Effector memory CD8-positive, alpha-beta T cell (primary cell): Measurements from ENCODE around the gene RNF207.
"Not testable (repeated sequence)": the region's sequence is repeated elsewhere in the genome, so short reads cannot be mapped to it uniquely, and the experiment has no call there.

Experiments used
- ATAC-seq: fragments of 150-1000 bp; cut with Tn5 transposase; replicated peaks from 2 replicates; pipeline ENCODE4 v1.10.0; 2021; ENCODE audit warnings: mild to moderate bottlenecking, moderate library complexity
- DNase-seq, 3 experiments: peaks; one replicate each; pipeline ENCODE4 v3.0.0; 2021
- H3K27ac Mint-ChIP-seq, 2 donors: one replicate each; pipeline ENCODE4 v1.8.0; 2022; ENCODE audit warnings: mild to moderate bottlenecking in 2 of 2, mixed read lengths in 2 of 2, moderate library complexity in 2 of 2
- H3K27me3 Mint-ChIP-seq, 2 donors: one replicate each; pipeline ENCODE4 v1.8.0; 2022; ENCODE audit warnings: mixed read lengths in 2 of 2
- H3K36me3 Mint-ChIP-seq: one replicate; pipeline ENCODE4 v1.8.0; 2022; ENCODE audit warnings: mild to moderate bottlenecking, moderate library complexity, mixed read lengths; ENCODE audit not compliant: insufficient read depth
- H3K4me1 Mint-ChIP-seq, 2 donors: one replicate each; pipeline ENCODE4 v1.8.0; 2022; ENCODE audit warnings: low read depth in 2 of 2, mixed read lengths in 2 of 2
- H3K4me3 Mint-ChIP-seq, 2 donors: one replicate each; pipeline ENCODE4 v1.8.0; 2022; ENCODE audit warnings: mild to moderate bottlenecking in 2 of 2, mixed read lengths in 2 of 2, moderate library complexity in 2 of 2
- H3K9me3 Mint-ChIP-seq, 2 donors: one replicate each; pipeline ENCODE4 v1.8.0; 2022; ENCODE audit warnings: mixed read lengths in 2 of 2

The RNF207 gene

GRCh38 chr1:6212193-6212959 is 6.5 kb downstream of the RNF207 start:
- H3K9me3 Mint-ChIP-seq: no peaks in the 10 kb centered on the region
- H3K4me3 Mint-ChIP-seq: peak overlapping the region in 1 of 2 donors; percentile 9
- ATAC-seq (no peak), DNase-seq (no peak)
- H3K4me1 Mint-ChIP-seq: peaks cover 0 to 3% of the 10 kb centered on the region in 2 donors
- H3K27ac Mint-ChIP-seq: no peak overlapping the region
- no peaks in the 10 kb centered on the region for H3K27me3 Mint-ChIP-seq
- peaks cover 3% of the 10 kb centered on the region for H3K36me3 Mint-ChIP-seq

- Mint-ChIP-seq H3K36me3 (peaks cover 11% of the 10 kb centered on the region), H3K9me3 (no peaks in the 10 kb centered on the region), H3K27me3 (no peaks in the 10 kb centered on the region), H3K27ac (no peak overlapping the region), H3K4me3 (no peak overlapping the region), H3K4me1 (no peaks in the 10 kb centered on the region)
- no peak for DNase-seq
- ATAC-seq: no peak
These were observed 12.7 kb downstream of the RNF207 start for GRCh38 chr1:6218375-6219164.

GRCh38 chr1:6219641-6220040 is 13.7 kb downstream of the RNF207 start:
- not testable (repeated sequence) for H3K9me3 Mint-ChIP-seq, H3K4me1 Mint-ChIP-seq, H3K27ac Mint-ChIP-seq, H3K4me3 Mint-ChIP-seq, ATAC-seq, DNase-seq, H3K27me3 Mint-ChIP-seq
- peaks cover 18% of the 10 kb centered on the region for H3K36me3 Mint-ChIP-seq

- ATAC-seq: no peak
- peaks cover 18% of the 10 kb centered on the region for H3K36me3 Mint-ChIP-seq
- no peaks in the 10 kb centered on the region for H3K9me3 Mint-ChIP-seq
- H3K4me1 Mint-ChIP-seq: no peaks in the 10 kb centered on the region
- no peak overlapping the region for H3K4me3 Mint-ChIP-seq
- H3K27ac Mint-ChIP-seq: no peak overlapping the region
- DNase-seq: no peak
- H3K27me3 Mint-ChIP-seq: no peaks in the 10 kb centered on the region
These were observed 14.3 kb downstream of the RNF207 start for GRCh38 chr1:6220236-6220635.

- no peak for ATAC-seq
- Mint-ChIP-seq H3K27me3 (no peaks in the 10 kb centered on the region), H3K4me1 (peaks cover 0 to 4% of the 10 kb centered on the region in 2 donors), H3K27ac (no peak overlapping the region), H3K9me3 (no peaks in the 10 kb centered on the region), H3K36me3 (peaks cover 27% of the 10 kb centered on the region), H3K4me3 (no peak overlapping the region)
- no peak for DNase-seq
These were observed 15.4 kb downstream of the RNF207 start for GRCh38 chr1:6221210-6221784.

GRCh38 chr1:6222636-6223035 is 16.7 kb downstream of the RNF207 start:
- no peak overlapping the region for H3K4me3 Mint-ChIP-seq
- DNase-seq (no peak), ATAC-seq (no peak)
- peaks cover 0 to 6% of the 10 kb centered on the region in 2 donors for H3K4me1 Mint-ChIP-seq
- H3K27me3 Mint-ChIP-seq: no peaks in the 10 kb centered on the region
- no peak overlapping the region for H3K27ac Mint-ChIP-seq
- no peaks in the 10 kb centered on the region for H3K9me3 Mint-ChIP-seq
- peaks cover 34% of the 10 kb centered on the region for H3K36me3 Mint-ChIP-seq

GRCh38 chr1:6223617-6224016 is 17.7 kb downstream of the RNF207 start:
- H3K27ac Mint-ChIP-seq: no peak overlapping the region
- no peaks in the 10 kb centered on the region for H3K9me3 Mint-ChIP-seq
- H3K4me3 Mint-ChIP-seq: no peak overlapping the region
- peaks cover 0 to 6% of the 10 kb centered on the region in 2 donors for H3K4me1 Mint-ChIP-seq
- H3K27me3 Mint-ChIP-seq: no peaks in the 10 kb centered on the region
- ATAC-seq (no peak), DNase-seq (no peak)
- H3K36me3 Mint-ChIP-seq: peaks cover 37% of the 10 kb centered on the region

- no peak for ATAC-seq
These were observed 18.8 kb downstream of the RNF207 start for GRCh38 chr1:6224718-6225117.

GRCh38 chr1:6225651-6226050 is 19.7 kb downstream of the RNF207 start:
- H3K4me3 Mint-ChIP-seq: no peak overlapping the region
- H3K4me1 Mint-ChIP-seq: peaks cover 0 to 6% of the 10 kb centered on the region in 2 donors
- H3K9me3 Mint-ChIP-seq: no peaks in the 10 kb centered on the region
- no peak overlapping the region for H3K27ac Mint-ChIP-seq
- no peak for ATAC-seq
- peaks cover 49% of the 10 kb centered on the region for H3K36me3 Mint-ChIP-seq
- H3K27me3 Mint-ChIP-seq: no peaks in the 10 kb centered on the region
- no peak for DNase-seq

More at GRCh38 chr1:6224718-6225117, 18.8 kb downstream of the RNF207 start:
- H3K36me3 Mint-ChIP-seq: peaks cover 42% of the 10 kb centered on the region
- H3K27me3 Mint-ChIP-seq: no peaks in the 10 kb centered on the region
- no peak overlapping the region for H3K27ac Mint-ChIP-seq
- no peaks in the 10 kb centered on the region for H3K9me3 Mint-ChIP-seq
- H3K4me1 Mint-ChIP-seq: peaks cover 0 to 6% of the 10 kb centered on the region in 2 donors
- DNase-seq: no peak
- no peak overlapping the region for H3K4me3 Mint-ChIP-seq

GRCh38 chr1:6233376-6233775 is 27.5 kb downstream of the RNF207 start:
- H3K9me3 Mint-ChIP-seq: no peaks in the 10 kb centered on the region
- DNase-seq (no peak), ATAC-seq (no peak)
- H3K4me1 Mint-ChIP-seq: peaks cover 0 to 4% of the 10 kb centered on the region in 2 donors
- H3K36me3 Mint-ChIP-seq: peaks cover 52% of the 10 kb centered on the region
- no peak overlapping the region for H3K27ac Mint-ChIP-seq
- H3K27me3 Mint-ChIP-seq: peaks cover 0 to under 1% of the 10 kb centered on the region in 2 donors
- H3K4me3 Mint-ChIP-seq: peak overlapping the region; percentile 17 to 37

- DNase-seq: no peak
- peak overlapping the region; percentile 68 to 72 for H3K27ac Mint-ChIP-seq
These were observed 28.8 kb downstream of the RNF207 start for GRCh38 chr1:6234502-6235295.

GRCh38 chr1:6235296-6235677 is 29.4 kb downstream of the RNF207 start:
- ATAC-seq (peak; percentile 20), DNase-seq (no peak)
- H3K27me3 Mint-ChIP-seq: peaks cover 15 to 19% of the 10 kb centered on the region in 2 donors
- peak overlapping the region; percentile 85 to 86 for H3K4me3 Mint-ChIP-seq
- H3K27ac Mint-ChIP-seq: peak overlapping the region; percentile 68 to 72
- no peaks in the 10 kb centered on the region for H3K9me3 Mint-ChIP-seq
- peaks cover 44% of the 10 kb centered on the region for H3K36me3 Mint-ChIP-seq
- H3K4me1 Mint-ChIP-seq: peaks cover 0 to 4% of the 10 kb centered on the region in 2 donors

More at GRCh38 chr1:6234502-6235295, 28.8 kb downstream of the RNF207 start:
- ATAC-seq: no peak
- Mint-ChIP-seq H3K4me3 (peak overlapping the region; percentile 85 to 86), H3K27me3 (peaks cover 9 to 13% of the 10 kb centered on the region in 2 donors), H3K36me3 (peaks cover 46% of the 10 kb centered on the region), H3K9me3 (no peaks in the 10 kb centered on the region), H3K4me1 (peaks cover 0 to 4% of the 10 kb centered on the region in 2 donors)

GRCh38 chr1:6237093-6237492 is 31.2 kb downstream of the RNF207 start:
- DNase-seq (no peak), ATAC-seq (no peak)
- no peak overlapping the region for H3K27ac Mint-ChIP-seq

More at GRCh38 chr1:6237093-6237492, 31.2 kb downstream of the RNF207 start:
- no peaks in the 10 kb centered on the region for H3K9me3 Mint-ChIP-seq
- peaks cover 26 to 36% of the 10 kb centered on the region in 2 donors for H3K27me3 Mint-ChIP-seq
- peaks cover 0 to 11% of the 10 kb centered on the region in 2 donors for H3K4me1 Mint-ChIP-seq
- H3K4me3 Mint-ChIP-seq: peak overlapping the region; percentile 64 to 72
- peaks cover 27% of the 10 kb centered on the region for H3K36me3 Mint-ChIP-seq
